Colonic mucosa (tissue), 4 donors: ENCODE measurements around the gene CMTM5. TPM values are rescaled to one million over a fixed set of nuclear protein-coding genes. Genes with fewer than 3 reads are reported as not detected.
"Not testable (repeated sequence)": the region's sequence is repeated elsewhere in the genome, so short reads cannot be mapped to it uniquely, and the experiment has no call there.

Experiments used
- DNase-seq: peaks from one replicate; pipeline ENCODE4 v3.0.0-alpha.2; 2020
- H3K27ac ChIP-seq: fragments of 200-600 bp; one replicate; pipeline ENCODE4 v1.8.0; 2021
- H3K27me3 ChIP-seq: fragments of 200-600 bp; one replicate; pipeline ENCODE4 v1.8.0; 2021
- H3K36me3 ChIP-seq: fragments of 200-600 bp; one replicate; pipeline ENCODE4 v1.8.0; 2021
- H3K4me1 ChIP-seq: fragments of 200-600 bp; one replicate; pipeline ENCODE4 v1.8.0; 2021; ENCODE audit warnings: mild to moderate bottlenecking
- H3K4me3 ChIP-seq: fragments of 200-600 bp; one replicate; pipeline ENCODE4 v1.8.0; 2021
- H3K9ac ChIP-seq, 2 donors: one replicate each; pipeline ENCODE4 v1.7.0; 2013; ENCODE audit warnings: control low read depth in 2 of 2, low read depth in 2 of 2, low read length in 2 of 2
- H3K9me3 ChIP-seq: fragments of 200-600 bp; one replicate; pipeline ENCODE4 v1.8.0; 2021
- intact Hi-C: fragments of 100-400 bp; cut with DNase I; formaldehyde crosslinking; loops from one replicate; pipeline ENCODE4 v1.14.1; 2022
- total RNA-seq, 2 donors: library from RNA; stranded (reverse); fragmentation: NEBNext Ultra II Directional in 1 of 2; extraction: Animal tissue kit (Norgen Biotek cat#: 25700) in 1 of 2; gene quantifications; one replicate each; pipeline ENCODE4 v1.2.1, GENCODE V29; 2021
- TF ChIP-seq, protein P1 (sequence below): fragments of 200-600 bp; IDR thresholded peaks from one replicate; pipeline ENCODE4 v1.8.0; 2022; ENCODE audit warnings: antibody characterized with exemption, mild to moderate bottlenecking
- donor health status: healthy.
- donor health status: DM: no; HTN: no; CAD: no.
- donor health status: DM: no; HTN: no; CAD: no.

The CMTM5 gene
- total RNA-seq, 2 donors from 2014 or later, result 0.40 to 0.66 TPM

DNA sequence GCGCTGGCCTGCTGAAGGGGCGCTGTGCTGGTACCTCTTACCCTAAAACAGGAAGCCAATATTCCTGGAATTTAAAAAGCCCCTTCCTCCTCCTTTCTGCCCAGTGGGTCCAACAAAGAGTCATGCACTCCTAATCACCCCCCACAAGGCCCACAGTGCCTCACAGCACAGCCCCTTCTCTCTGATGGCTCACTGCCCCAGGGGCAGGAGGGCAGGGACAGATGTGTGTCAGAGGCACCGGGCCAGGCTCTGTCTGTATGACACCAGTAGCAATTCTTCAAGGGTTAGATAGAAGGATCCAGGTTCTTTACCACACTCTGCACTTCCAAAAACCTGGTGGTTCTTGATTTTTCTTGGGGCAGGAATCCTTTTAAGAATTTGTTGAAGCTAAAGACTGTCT, 22.3 kb downstream of the CMTM5 start:
- DNase-seq, result no peak
- Histone ChIP-seq H3K4me1 (no peaks in the 10 kb centered on the region), H3K27ac (no peak overlapping the region), H3K4me3 (no peak overlapping the region), H3K36me3 (no peaks in the 10 kb centered on the region), H3K9ac (no peak overlapping the region), H3K27me3 (no peaks in the 10 kb centered on the region), H3K9me3 (no peaks in the 10 kb centered on the region)
- TF ChIP-seq, protein P1, sequence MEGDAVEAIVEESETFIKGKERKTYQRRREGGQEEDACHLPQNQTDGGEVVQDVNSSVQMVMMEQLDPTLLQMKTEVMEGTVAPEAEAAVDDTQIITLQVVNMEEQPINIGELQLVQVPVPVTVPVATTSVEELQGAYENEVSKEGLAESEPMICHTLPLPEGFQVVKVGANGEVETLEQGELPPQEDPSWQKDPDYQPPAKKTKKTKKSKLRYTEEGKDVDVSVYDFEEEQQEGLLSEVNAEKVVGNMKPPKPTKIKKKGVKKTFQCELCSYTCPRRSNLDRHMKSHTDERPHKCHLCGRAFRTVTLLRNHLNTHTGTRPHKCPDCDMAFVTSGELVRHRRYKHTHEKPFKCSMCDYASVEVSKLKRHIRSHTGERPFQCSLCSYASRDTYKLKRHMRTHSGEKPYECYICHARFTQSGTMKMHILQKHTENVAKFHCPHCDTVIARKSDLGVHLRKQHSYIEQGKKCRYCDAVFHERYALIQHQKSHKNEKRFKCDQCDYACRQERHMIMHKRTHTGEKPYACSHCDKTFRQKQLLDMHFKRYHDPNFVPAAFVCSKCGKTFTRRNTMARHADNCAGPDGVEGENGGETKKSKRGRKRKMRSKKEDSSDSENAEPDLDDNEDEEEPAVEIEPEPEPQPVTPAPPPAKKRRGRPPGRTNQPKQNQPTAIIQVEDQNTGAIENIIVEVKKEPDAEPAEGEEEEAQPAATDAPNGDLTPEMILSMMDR, result no peak
- intact Hi-C loops, result no loop called here

GRCh38 chr14:23399591-23399990, 22.7 kb downstream of the CMTM5 start:
- H3K27me3 ChIP-seq, result no peaks in the 10 kb centered on the region
- no peaks in the 10 kb centered on the region for H3K4me1 ChIP-seq
- no peak overlapping the region for H3K4me3 ChIP-seq
- no peak overlapping the region for H3K27ac ChIP-seq
- no peak for DNase-seq
- no peaks in the 10 kb centered on the region for H3K36me3 ChIP-seq
- TF ChIP-seq, protein P1, result no peak
- H3K9ac ChIP-seq, result no peak overlapping the region
- no peaks in the 10 kb centered on the region for H3K9me3 ChIP-seq
- intact Hi-C loops, result no loop called here

DNA sequence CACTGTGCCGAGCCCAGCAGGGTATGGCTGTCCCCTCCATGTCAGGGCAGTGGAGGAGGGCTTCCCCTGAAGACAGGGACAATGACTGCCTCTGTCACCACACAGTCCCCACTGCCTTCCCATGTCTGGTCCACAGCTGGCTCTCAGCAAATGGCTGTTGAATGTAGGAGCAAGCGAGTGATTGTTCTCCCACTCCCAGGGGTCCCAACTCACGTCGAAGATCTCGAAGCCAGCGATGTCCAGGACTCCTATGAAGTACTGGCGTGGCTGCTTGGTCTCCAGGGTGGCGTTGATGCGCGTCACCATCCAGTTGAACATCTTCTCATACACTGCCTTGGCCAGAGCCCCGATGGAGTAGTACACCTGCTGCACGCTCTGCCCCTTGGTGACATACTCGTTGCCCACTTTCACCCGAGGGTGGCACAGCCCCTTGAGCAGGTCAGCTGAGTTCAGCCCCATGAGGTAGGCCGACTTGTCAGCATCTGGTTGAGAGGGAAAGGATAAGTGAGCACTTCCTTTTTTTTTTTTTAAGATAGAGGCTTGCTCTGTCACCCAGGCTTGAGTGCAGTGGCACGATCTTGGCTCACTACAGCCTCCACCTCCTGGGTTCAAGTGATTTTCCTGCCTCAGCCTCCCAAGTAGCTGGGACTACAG, 23.8 kb downstream of the CMTM5 start:
- H3K9me3 ChIP-seq, H3K27me3 ChIP-seq, H3K4me3 ChIP-seq, DNase-seq, H3K27ac ChIP-seq, intact Hi-C loops, H3K36me3 ChIP-seq, H3K4me1 ChIP-seq, H3K9ac ChIP-seq: not testable (repeated sequence)

GRCh38 chr14:23401291-23401690, 24.4 kb downstream of the CMTM5 start:
- Histone ChIP-seq H3K27me3 (no peaks in the 10 kb centered on the region), H3K4me1 (no peaks in the 10 kb centered on the region), H3K27ac (no peak overlapping the region), H3K9me3 (no peaks in the 10 kb centered on the region), H3K9ac (no peak overlapping the region), H3K4me3 (no peak overlapping the region), H3K36me3 (no peaks in the 10 kb centered on the region)
- DNase-seq, result no peak
- intact Hi-C loops, result no loop called here
- TF ChIP-seq, protein P1, result no peak

GRCh38 chr14:23402296-23403138, 25.7 kb downstream of the CMTM5 start:
- intact Hi-C loops, result no loop called here
- DNase-seq, result no peak
- H3K27me3 ChIP-seq, result no peaks in the 10 kb centered on the region
- H3K9me3 ChIP-seq, result no peaks in the 10 kb centered on the region
- no peaks in the 10 kb centered on the region for H3K4me1 ChIP-seq
- H3K36me3 ChIP-seq, result no peaks in the 10 kb centered on the region
- no peak overlapping the region for H3K4me3 ChIP-seq
- H3K27ac ChIP-seq, result no peak overlapping the region
- H3K9ac ChIP-seq, result no peak overlapping the region
- TF ChIP-seq, protein P1, result no peak

DNA sequence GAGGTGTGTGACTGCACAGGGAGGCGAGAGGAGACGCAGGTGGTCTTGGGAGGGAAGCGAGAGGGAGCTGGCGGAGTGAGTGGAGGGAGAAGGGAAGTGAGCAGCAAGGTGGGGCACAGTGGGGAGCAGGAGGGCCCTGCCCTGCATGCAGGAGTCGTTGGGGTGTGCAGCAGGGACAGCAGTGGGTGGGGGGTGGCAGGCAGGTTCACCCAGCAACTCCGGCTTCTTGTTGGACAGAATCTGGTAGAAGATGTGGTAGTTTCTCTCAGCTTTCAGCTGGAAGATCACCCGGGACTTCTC, 26.2 kb downstream of the CMTM5 start:
- Histone ChIP-seq H3K36me3 (no peaks in the 10 kb centered on the region), H3K27me3 (no peaks in the 10 kb centered on the region), H3K27ac (no peak overlapping the region), H3K9ac (no peak overlapping the region), H3K4me1 (no peaks in the 10 kb centered on the region), H3K9me3 (no peaks in the 10 kb centered on the region), H3K4me3 (no peak overlapping the region)
- TF ChIP-seq, protein P1, result no peak
- DNase-seq, result no peak
- intact Hi-C loops, result no loop called here
